GM21529 (cell line): ENCODE data around the gene GCG.

ENCODE experiments used
- ATAC-seq: cut with Tn5 transposase; IDR thresholded peaks from one replicate; pipeline ENCODE4 v1.9.1; 2021; ENCODE audit not compliant: unreplicated experiment

The GCG gene

GRCh38 chr2:162152147-162152546 is at the start of gene GCG:
TSS of gene GCG (minus strand) at chr2:162152247. CDS start at chr2:162149178, 3,069 bp downstream.
- no peak for ATAC-seq

- ATAC-seq = no peak
Observed at GRCh38 chr2:162200636-162201035, 48.6 kb upstream of the GCG start.

GRCh38 chr2:162199913-162200312 is 47.9 kb upstream of the GCG start:
- ATAC-seq = no peak

- ATAC-seq = no peak
Observed at GRCh38 chr2:162198239-162198638, 46.2 kb upstream of the GCG start.

GRCh38 chr2:162197069-162197825 is 45.2 kb upstream of the GCG start:
- ATAC-seq = no peak

- no peak for ATAC-seq
Observed at GRCh38 chr2:162196638-162197037, 44.6 kb upstream of the GCG start.

- ATAC-seq = no peak
Observed at GRCh38 chr2:162188451-162188850, 36.4 kb upstream of the GCG start.

- ATAC-seq = no peak
Observed at GRCh38 chr2:162185541-162186232, 33.6 kb upstream of the GCG start.

- no peak for ATAC-seq
Observed at GRCh38 chr2:162184821-162185450, 32.9 kb upstream of the GCG start.

- ATAC-seq = no peak
Observed at GRCh38 chr2:162184359-162184758, 32.3 kb upstream of the GCG start.

- ATAC-seq = no peak
Observed at GRCh38 chr2:162182395-162182794, 30.3 kb upstream of the GCG start.

- ATAC-seq = no peak
Observed at GRCh38 chr2:162177301-162177700, 25.3 kb upstream of the GCG start.

- no peak for ATAC-seq
Observed at GRCh38 chr2:162175714-162176113, 23.7 kb upstream of the GCG start.

GRCh38 chr2:162174746-162175145 is 22.7 kb upstream of the GCG start:
- no peak for ATAC-seq

- ATAC-seq = no peak
Observed at GRCh38 chr2:162172802-162173370, 20.8 kb upstream of the GCG start.

GRCh38 chr2:162166745-162167144 is 14.7 kb upstream of the GCG start:
- no peak for ATAC-seq

- no peak for ATAC-seq
Observed at GRCh38 chr2:162166174-162166573, 14.1 kb upstream of the GCG start.

- ATAC-seq = no peak
Observed at GRCh38 chr2:162164802-162165201, 12.8 kb upstream of the GCG start.

- no peak for ATAC-seq
Observed at GRCh38 chr2:162159446-162159845, 7.4 kb upstream of the GCG start.

- no peak for ATAC-seq
Observed at GRCh38 chr2:162156149-162156548, 4.1 kb upstream of the GCG start.

GRCh38 chr2:162155093-162155492 is 3.0 kb upstream of the GCG start:
- no peak for ATAC-seq
